A549 (cell line): ENCODE results near the gene MEGF10. TPM values are rescaled to one million over a fixed set of nuclear protein-coding genes. Genes with fewer than 3 reads are reported as not detected.

Experiments used
- ATAC-seq, 2 experiments: fragments of 200-7000 bp in 1 of 2; fragments of >200 bp in 1 of 2; cut with Nextera tagmentation in 1 of 2; cut with Tn5 transposase in 1 of 2; 3 replicates each; pipeline versions ENCODE4 v1.8.0 to v1.9.1; 2018 to 2020; ENCODE audit warnings: mild to moderate bottlenecking in 1 of 2, moderate library complexity in 1 of 2
- CTCF ChIA-PET: fragments of 300-600 bp; sonication (Branson Sonifier 250); formaldehyde crosslinking; extraction: SDS; loops from one replicate; lab custom pipeline; 2021; ENCODE audit warnings: antibody characterized with exemption, inconsistent platforms; lab: Yijun Ruan, JAX
- POLR2A ChIA-PET: fragments of 350-600 bp; formaldehyde crosslinking; extraction: SDS; loops from one replicate; lab custom pipeline; 2021; ENCODE audit warnings: antibody characterized with exemption, inconsistent platforms; lab: Yijun Ruan, JAX
- DNase-seq, 2 experiments: peaks; one replicate each; pipeline versions ENCODE4 v3.0.0 to v3.0.0-alpha.2; 2011 to 2016; ENCODE audit warnings: low read depth in 1 of 2, low spot score in 1 of 2
- FAIRE-seq: peaks from 2 replicates; lab custom pipeline; 2011; peaks lifted over from hg19 to GRCh38; lab: Jason Lieb, UNC
- H3K27ac ChIP-seq, 2 experiments: fragments of >200 bp; sonication (Bioruptor Twin); formaldehyde crosslinking; 3 replicates each; pipeline ENCODE4 v1.5.1; 2016 to 2017
- H3K4me1 ChIP-seq: fragments of >200 bp; sonication (Bioruptor Twin); formaldehyde crosslinking; 3 replicates; pipeline ENCODE4 v1.6.1; 2016
- H3K4me2 ChIP-seq: fragments of >200 bp; sonication (Bioruptor Twin); formaldehyde crosslinking; 3 replicates; pipeline ENCODE4 v1.6.1; 2016
- H3K4me3 ChIP-seq: fragments of >200 bp; sonication (Bioruptor Twin); formaldehyde crosslinking; 3 replicates; pipeline ENCODE4 v1.5.1; 2016
- H3K9me3 ChIP-seq: fragments of >200 bp; sonication (Bioruptor Twin); formaldehyde crosslinking; 3 replicates; pipeline ENCODE4 v1.6.1; 2016
- BHLHE40 ChIP-seq: IDR thresholded peaks from 2 replicates; pipeline ENCODE4 v1.6.1; 2012; ENCODE audit warnings: low read depth, low read length, inconsistent platforms
- CHD2 ChIP-seq: fragments of 150-350 bp; IDR thresholded peaks from 2 replicates; pipeline ENCODE4 v1.6.1; 2014; ENCODE audit warnings: low read length; ENCODE audit not compliant: partially characterized antibody
- FOSB ChIP-seq: fragments of 250-450 bp; sonication (Bioruptor Pico); IDR thresholded peaks from 2 replicates; pipeline ENCODE4 v1.5.0; 2020; ENCODE audit warnings: mild to moderate bottlenecking, moderate library complexity
- HMGXB4 ChIP-seq: fragments of 250-450 bp; sonication (Bioruptor Pico); IDR thresholded peaks from 2 replicates; pipeline ENCODE4 v1.5.0; 2021; ENCODE audit warnings: mild to moderate bottlenecking, moderate library complexity, borderline replicate concordance
- HOXA7 ChIP-seq: fragments of 250-450 bp; sonication (Bioruptor Pico); IDR thresholded peaks from 2 replicates; pipeline ENCODE4 v1.5.0; 2020; ENCODE audit warnings: mild to moderate bottlenecking, moderate library complexity
- KDM5A ChIP-seq: fragments of 200-600 bp; sonication (generic); IDR thresholded peaks from 2 replicates; pipeline ENCODE4 v1.6.1; 2016; ENCODE audit warnings: antibody characterized with exemption, mild to moderate bottlenecking
- PHF8 ChIP-seq: fragments of 200-600 bp; sonication (generic); IDR thresholded peaks from 2 replicates; pipeline ENCODE4 v1.6.1; 2016; ENCODE audit warnings: low read depth, mild to moderate bottlenecking, antibody characterized with exemption, moderate library complexity, borderline replicate concordance
- POLR2AphosphoS2 ChIP-seq: conservative IDR thresholded peaks from 2 replicates; pipeline ENCODE4 v1.6.1; 2012; ENCODE audit warnings: low read length, improper control_type of control experiment, inconsistent platforms
- RAD21 ChIP-seq, 2 experiments: fragments of >200 bp in 1 of 2; sonication (Bioruptor Twin) in 1 of 2; formaldehyde crosslinking in 1 of 2; IDR thresholded peaks in 1 of 2; conservative IDR thresholded peaks in 1 of 2; 2 replicates in 1 of 2; 3 replicates in 1 of 2; pipeline ENCODE4 v1.6.1; 2012 to 2018; ENCODE audit warnings: inconsistent platforms in 1 of 2
- RNF2 ChIP-seq: fragments of 200-600 bp; sonication (generic); IDR thresholded peaks from 2 replicates; pipeline ENCODE4 v1.6.1; 2016; ENCODE audit warnings: low read depth, mild to moderate bottlenecking, antibody characterized with exemption, moderate library complexity, borderline replicate concordance
- SREBF2 ChIP-seq: fragments of 450-650 bp; IDR thresholded peaks from 2 replicates; pipeline ENCODE4 v1.6.1; 2014; ENCODE audit warnings: mild to moderate bottlenecking, moderate library complexity
- ZFP36 ChIP-seq: fragments of 450-650 bp; IDR thresholded peaks from 2 replicates; pipeline ENCODE4 v1.6.1; 2014; ENCODE audit warnings: borderline replicate concordance; ENCODE audit not compliant: partially characterized antibody
- ZSCAN20 ChIP-seq: fragments of 250-450 bp; sonication (Bioruptor Pico); IDR thresholded peaks from 2 replicates; pipeline ENCODE4 v1.8.0; 2022; ENCODE audit warnings: mild to moderate bottlenecking, moderate library complexity
- WGBS: methylation state at CpG from one replicate; pipeline ENCODE4 v1.1.6; 2017; ENCODE audit errors: missing lambda C conversion rate; 5-methylcytosine and 5-hydroxymethylcytosine counted together
- polyA plus RNA-seq, 4 experiments: library from polyadenylated mRNA; depleted of rRNA in 3 of 4; stranded (reverse); fragments of >200 nt; fragmentation: RNase III in 1 of 4; extraction: RNeasy Plus Mini Kit Qiagen cat#74134 plus additional on column Dnase treatment in 1 of 4; gene quantifications; 2 replicates in 3 of 4; 3 replicates in 1 of 4; pipeline ENCODE4 v1.2.3, GENCODE V29; 2011 to 2017
- TF ChIP-seq, protein P1 (sequence below): fragments of 150-350 bp; IDR thresholded peaks from 2 replicates; pipeline ENCODE4 v1.6.1; 2014; ENCODE audit warnings: low read depth, mild to moderate bottlenecking, low read length
- TF ChIP-seq, protein P2 (sequence below): fragments of 450-650 bp; IDR thresholded peaks from 2 replicates; pipeline ENCODE4 v1.6.1; 2014; ENCODE audit warnings: antibody characterized with exemption

The MEGF10 gene
- polyA plus RNA-seq, 2 of the 4 experiments (the other 2 are of a cell fraction): 0.01 TPM; not detected in 1

- POLR2A ChIA-PET: no interaction called here
- CTCF ChIA-PET: no interaction called here
Measured at GRCh38 chr5:127402361-127402760, 111.8 kb downstream of the MEGF10 start.

GRCh38 chr5:127404190-127404589, 113.6 kb downstream of the MEGF10 start:
- Histone ChIP-seq H3K4me2 (no peak overlapping the region), H3K4me1 (no peaks in the 10 kb centered on the region), H3K27ac (no peak overlapping the region), H3K4me3 (no peak overlapping the region), H3K9me3 (no peaks in the 10 kb centered on the region)
- TF ChIP-seq CHD2 (no peak), FOSB (CRISPR knock-in tag) (no peak), PHF8 (no peak), BHLHE40 (no peak), KDM5A (no peak)
- CTCF ChIA-PET: no interaction called here
- FAIRE-seq: no peak
- no peak for ATAC-seq
- DNase-seq: no peak
- 64% methylated on average over 3 of the region's 3 CpGs for WGBS
- POLR2A ChIA-PET: no interaction called here

More at GRCh38 chr5:127402361-127402760, 111.8 kb downstream of the MEGF10 start:
- DNase-seq: no peak
- no peak for TF ChIP-seq RNF2
- H3K4me1 ChIP-seq: no peaks in the 10 kb centered on the region
- H3K9me3 ChIP-seq: no peaks in the 10 kb centered on the region
- no peak for FAIRE-seq
- H3K4me3 ChIP-seq: no peak overlapping the region
- WGBS: 18% methylated on average over 5 of the region's 5 CpGs
- no peak for ATAC-seq
- H3K27ac ChIP-seq: no peak overlapping the region
- H3K4me2 ChIP-seq: no peak overlapping the region

DNA sequence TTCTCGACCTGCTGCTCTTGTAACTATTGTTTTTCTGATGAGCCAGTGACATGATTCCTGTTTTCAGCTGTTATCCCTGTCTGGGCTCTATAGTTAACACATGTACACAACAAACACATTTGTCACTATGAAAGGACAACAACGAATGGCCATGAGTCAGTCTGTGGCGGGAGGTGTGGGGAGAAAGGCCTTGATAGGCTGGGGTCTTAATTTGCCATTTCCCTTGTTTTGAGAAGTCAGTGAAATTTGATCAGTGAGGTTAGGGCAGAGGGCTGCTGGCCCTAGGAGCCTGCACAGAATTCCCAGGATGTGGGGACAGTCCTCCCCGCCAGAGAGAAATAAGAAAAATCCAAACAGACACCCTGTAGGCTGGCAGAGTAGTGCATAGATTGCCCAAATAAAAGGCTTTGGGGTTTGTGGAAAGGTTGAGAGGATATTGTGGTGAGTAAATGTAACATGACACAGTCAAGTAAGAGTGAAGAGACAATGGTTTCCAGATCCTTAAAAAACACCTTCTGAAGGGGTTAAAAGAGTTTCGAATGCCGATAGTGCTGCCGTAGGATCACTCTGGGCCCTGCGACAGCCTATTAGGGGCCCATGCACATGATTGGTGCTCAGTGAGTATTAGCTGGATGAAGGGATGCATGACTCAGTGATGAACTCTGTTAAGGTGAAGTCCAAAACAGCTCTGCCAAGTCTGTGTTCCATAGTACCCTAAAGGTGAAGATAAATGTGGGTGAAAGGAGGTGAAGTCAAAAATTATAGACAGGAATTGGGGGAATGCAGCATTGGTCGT, 115.9 kb downstream of the MEGF10 start:
- POLR2A ChIA-PET: no interaction called here
- no peak for ATAC-seq
- H3K27ac ChIP-seq: no peak overlapping the region
- TF ChIP-seq POLR2AphosphoS2: no peak
- TF ChIP-seq SREBF2: no peak
- TF ChIP-seq, protein P1, sequence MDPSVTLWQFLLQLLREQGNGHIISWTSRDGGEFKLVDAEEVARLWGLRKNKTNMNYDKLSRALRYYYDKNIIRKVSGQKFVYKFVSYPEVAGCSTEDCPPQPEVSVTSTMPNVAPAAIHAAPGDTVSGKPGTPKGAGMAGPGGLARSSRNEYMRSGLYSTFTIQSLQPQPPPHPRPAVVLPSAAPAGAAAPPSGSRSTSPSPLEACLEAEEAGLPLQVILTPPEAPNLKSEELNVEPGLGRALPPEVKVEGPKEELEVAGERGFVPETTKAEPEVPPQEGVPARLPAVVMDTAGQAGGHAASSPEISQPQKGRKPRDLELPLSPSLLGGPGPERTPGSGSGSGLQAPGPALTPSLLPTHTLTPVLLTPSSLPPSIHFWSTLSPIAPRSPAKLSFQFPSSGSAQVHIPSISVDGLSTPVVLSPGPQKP: no peak
- no peak for TF ChIP-seq ZSCAN20 (CRISPR knock-in tag)
- TF ChIP-seq ZFP36: no peak
- TF ChIP-seq, all 56 proteins: peak for 0
- Histone ChIP-seq H3K4me1 (no peaks in the 10 kb centered on the region), H3K4me3 (no peak overlapping the region), H3K9me3 (no peaks in the 10 kb centered on the region), H3K4me2 (no peak overlapping the region)
- 53% methylated on average over 9 of the region's 9 CpGs for WGBS
- CTCF ChIA-PET: interaction anchor here (1.6 kb wide), 1 partner anchor 13 kb away, joined by 4 read pairs; no protein-coding TSS in a partner anchor
- DNase-seq (no peak), FAIRE-seq (no peak)

GRCh38 chr5:127409246-127409917, 118.8 kb downstream of the MEGF10 start:
- TF ChIP-seq HMGXB4 (CRISPR knock-in tag) (no peak), HOXA7 (CRISPR knock-in tag) (no peak), FOSB (CRISPR knock-in tag) (no peak), RAD21 (conservative IDR thresholded peaks at IDR 0.05 in 1 of 2, IDR thresholded peaks at IDR 0.05 in 1 of 2) (no peak)
- TF ChIP-seq, protein P2, sequence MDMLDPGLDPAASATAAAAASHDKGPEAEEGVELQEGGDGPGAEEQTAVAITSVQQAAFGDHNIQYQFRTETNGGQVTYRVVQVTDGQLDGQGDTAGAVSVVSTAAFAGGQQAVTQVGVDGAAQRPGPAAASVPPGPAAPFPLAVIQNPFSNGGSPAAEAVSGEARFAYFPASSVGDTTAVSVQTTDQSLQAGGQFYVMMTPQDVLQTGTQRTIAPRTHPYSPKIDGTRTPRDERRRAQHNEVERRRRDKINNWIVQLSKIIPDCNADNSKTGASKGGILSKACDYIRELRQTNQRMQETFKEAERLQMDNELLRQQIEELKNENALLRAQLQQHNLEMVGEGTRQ: no peak
- FAIRE-seq: no peak

More at GRCh38 chr5:127409246-127409917, 118.8 kb downstream of the MEGF10 start:
- POLR2A ChIA-PET: no interaction called here
- CTCF ChIA-PET: interaction anchor here (1.4 kb wide), 1 partner anchor 9 kb away, joined by 4 read pairs; no protein-coding TSS in a partner anchor
- Histone ChIP-seq H3K4me1 (no peaks in the 10 kb centered on the region), H3K4me3 (no peak overlapping the region), H3K27ac (no peak overlapping the region), H3K9me3 (no peaks in the 10 kb centered on the region), H3K4me2 (peak overlapping the region; percentile 49; the same call in 2 of the 3 replicates)
- ATAC-seq: no peak; a peak in 1 of 6 replicates
- 59% methylated on average over 10 of the region's 10 CpGs for WGBS
- no peak for DNase-seq
